Activated CD4-positive, CD25-positive, alpha-beta regulatory T cell treated with anti-CD3 and anti-CD28 coated beads, Interleukin-2, amount 50 U/mL, for 16 hours (primary cell): Measurements from ENCODE around the gene NDOR1.
"Not testable (repeated sequence)": the region's sequence is repeated elsewhere in the genome, so short reads cannot be mapped to it uniquely, and the experiment has no call there.

ENCODE experiments used
- DNase-seq: peaks from one replicate; pipeline ENCODE4 v3.0.0-alpha.2; 2020; ENCODE audit warnings: low read depth, low spot score

The NDOR1 gene

DNA sequence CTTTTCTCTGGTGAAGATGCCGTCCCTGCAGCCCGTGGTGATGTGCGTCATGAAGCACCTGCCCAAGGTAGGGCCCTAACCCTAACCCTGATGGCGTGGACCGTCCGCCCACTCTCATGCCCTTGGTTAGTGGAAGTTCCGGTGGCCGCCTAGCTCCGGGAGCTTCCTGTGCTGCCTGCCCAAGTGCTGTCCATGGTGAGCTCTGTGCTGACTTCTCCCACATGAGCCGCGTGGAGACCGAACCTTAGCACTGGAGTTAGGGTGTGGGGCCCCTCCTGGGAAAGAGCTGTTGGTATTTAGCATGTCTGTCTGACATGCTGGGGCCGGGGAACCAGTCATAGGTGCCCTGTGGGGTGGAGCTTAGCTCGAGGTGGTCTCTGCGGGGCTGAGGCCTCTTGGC lies 50.9 kb downstream of the NDOR1 start:
- no peak for DNase-seq

DNA sequence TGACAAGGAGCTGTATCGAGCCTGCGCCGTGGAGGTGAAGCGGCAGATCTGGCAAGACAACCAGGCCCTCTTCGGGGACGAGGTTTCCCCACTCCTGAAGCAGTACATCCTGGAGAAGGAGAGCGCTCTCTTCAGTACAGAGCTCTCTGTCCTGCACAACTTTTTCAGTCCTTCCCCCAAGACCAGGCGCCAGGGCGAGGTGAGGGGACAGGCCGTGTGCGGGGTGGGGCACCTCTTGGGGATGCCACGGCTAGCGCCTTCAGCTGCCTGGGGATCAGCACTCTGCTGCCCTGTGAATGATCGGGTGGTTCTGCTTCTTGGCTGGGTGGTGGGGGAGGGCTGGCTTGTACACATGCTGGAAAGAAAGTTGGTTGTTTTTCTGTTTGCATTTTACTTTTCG lies 51.4 kb downstream of the NDOR1 start:
- no peak for DNase-seq

- DNase-seq, result not testable (repeated sequence)
Measured at GRCh38 chr9:137262173-137262908, 56.8 kb downstream of the NDOR1 start.

- DNase-seq, result no peak
Measured at GRCh38 chr9:137262909-137263285, 57.4 kb downstream of the NDOR1 start.

GRCh38 chr9:137263506-137263905 lies 58.0 kb downstream of the NDOR1 start:
- no peak for DNase-seq

- DNase-seq, result no peak
Measured at GRCh38 chr9:137264067-137264466, 58.6 kb downstream of the NDOR1 start.

DNA sequence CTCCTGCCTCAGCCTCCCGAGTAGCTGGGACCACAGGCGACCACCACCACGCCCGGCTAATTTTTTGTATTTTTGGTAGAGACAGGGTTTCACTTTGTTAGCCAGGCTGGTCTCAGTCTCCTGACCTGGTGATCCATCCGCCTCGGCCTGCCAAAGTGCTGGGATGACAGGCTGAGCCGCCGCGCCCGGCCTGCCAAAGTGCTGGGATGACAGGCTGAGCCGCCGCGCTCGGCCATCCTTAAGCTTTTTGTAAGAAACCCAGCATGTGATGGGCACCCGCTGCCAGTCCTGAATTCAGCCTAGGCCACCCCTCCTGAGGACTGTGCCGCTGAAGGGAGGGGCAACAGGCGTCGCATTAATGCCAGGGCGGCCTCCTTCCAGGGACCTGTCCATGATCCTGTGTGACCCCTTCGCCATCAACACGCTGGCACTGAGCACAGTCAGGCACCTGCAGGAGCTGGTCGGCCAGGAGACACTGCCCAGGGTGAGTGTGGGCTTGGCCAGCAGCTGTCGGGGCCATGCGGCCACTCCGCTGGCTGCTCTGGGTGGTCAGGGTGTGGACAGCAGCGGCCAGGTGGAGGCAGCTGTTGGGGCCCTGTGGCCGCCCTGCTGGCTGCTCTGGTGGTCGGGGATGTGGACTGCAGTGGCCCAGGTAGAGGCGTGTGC lies 60.1 kb downstream of the NDOR1 start:
- no peak for DNase-seq

GRCh38 chr9:137266162-137266527 lies 60.6 kb downstream of the NDOR1 start:
- no peak for DNase-seq
